NCI-H1694 (cell line): ENCODE measurements around the gene ADCY7.

Experiments
- DNase-seq: peaks from one replicate; lab custom pipeline; 2025; lab: John Stamatoyannopoulos, UW

ADCY7 gene

GRCh38 chr16:50267651-50268050 is 1.3 kb downstream of the ADCY7 start:
- no peak for DNase-seq

- DNase-seq, result no peak
Observed at GRCh38 chr16:50268352-50268751, 2.0 kb downstream of the ADCY7 start.

GRCh38 chr16:50269061-50269705 is 2.8 kb downstream of the ADCY7 start:
- no peak for DNase-seq

DNA sequence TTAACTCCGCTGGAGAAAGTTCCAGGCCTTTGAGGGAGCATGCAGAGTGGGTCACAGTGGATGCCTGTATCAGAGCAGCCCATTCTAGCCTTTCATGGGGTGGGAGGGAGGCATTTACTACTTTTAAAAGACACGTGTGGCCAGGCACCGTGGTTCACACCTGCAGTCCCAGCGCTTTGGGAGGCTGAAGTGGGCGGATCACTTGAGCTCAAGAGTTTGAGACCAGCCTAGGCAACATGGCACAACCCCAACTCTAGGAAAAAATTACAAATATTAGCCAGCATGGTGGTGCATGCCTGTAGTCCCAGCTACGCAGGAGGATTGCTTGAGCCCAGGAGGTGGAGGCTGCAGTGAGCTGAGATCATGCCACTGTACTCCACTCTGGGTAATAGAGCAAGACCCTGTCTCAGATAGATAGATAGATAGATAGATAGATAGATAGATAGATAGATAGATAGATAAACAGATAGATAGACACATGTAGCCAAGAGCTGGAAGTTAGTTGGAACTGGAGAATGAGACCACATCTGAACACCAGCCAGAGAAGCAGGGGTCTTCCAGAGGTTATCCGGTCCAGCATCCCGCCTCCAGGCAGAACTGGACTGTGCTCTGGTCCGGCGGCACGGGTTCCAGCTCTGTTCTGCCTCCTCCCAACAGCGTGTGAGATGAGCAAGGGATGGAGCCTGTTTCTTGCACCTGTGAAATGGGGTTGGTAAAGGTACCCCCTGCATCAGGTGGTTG is 3.6 kb downstream of the ADCY7 start:
- DNase-seq, result no peak

- no peak for DNase-seq
Observed at GRCh38 chr16:50270510-50271147, 4.3 kb downstream of the ADCY7 start.

- no peak for DNase-seq
Observed at GRCh38 chr16:50271148-50272041, 5.0 kb downstream of the ADCY7 start.

- DNase-seq, result no peak
Observed at GRCh38 chr16:50272111-50272571, 5.8 kb downstream of the ADCY7 start.

DNA sequence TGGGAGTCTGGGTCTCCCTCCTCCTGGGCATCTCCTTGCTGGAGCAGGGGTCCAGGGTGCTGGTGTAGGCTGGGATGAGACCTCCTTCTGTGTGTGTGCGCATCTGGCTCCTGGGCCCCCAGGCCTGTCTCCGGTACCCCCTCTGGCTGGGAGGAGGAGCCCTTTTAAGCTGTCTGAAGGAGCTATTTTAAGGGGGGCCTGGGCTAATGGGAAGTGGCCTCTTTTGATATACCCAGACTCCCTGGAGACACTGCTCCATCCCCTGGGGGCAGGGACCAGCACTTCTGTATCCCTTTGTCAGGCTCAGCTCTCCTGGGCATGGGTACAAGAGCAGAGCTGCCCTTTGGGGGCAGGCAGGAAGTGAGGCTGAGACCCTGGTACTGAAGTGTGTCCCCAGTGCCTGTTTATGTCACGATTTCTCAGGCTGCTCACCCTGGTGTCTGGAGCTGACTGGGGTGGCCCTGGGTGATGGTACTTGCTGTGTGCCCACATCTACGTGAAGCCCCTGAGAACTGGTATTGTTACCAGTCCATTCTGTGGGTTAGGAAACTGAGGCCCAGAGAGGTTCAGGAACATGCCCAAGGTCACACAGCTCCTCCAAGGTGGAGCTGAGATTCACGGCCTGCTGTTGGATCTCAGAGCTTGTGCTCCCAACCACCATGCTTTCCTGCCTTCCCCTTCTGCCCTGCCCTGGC is 6.5 kb downstream of the ADCY7 start:
- no peak for DNase-seq

DNA sequence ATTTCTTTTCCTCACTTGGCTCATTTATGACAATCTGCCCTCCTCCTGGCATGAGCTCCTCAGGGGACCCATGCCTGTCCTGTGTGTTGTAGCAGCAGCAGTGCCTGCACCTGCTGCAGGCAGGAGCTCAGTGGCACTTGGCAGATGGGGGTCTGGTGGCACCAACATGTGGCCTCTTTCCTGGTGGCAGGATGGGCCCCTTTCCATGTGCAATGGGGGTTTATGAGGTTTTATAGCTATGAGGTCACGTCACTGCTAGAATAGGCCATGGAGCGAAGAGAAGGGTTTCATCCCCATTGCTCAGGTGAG is 7.0 kb downstream of the ADCY7 start:
- DNase-seq, result no peak

GRCh38 chr16:50273888-50274325 is 7.6 kb downstream of the ADCY7 start:
- DNase-seq, result no peak

DNA sequence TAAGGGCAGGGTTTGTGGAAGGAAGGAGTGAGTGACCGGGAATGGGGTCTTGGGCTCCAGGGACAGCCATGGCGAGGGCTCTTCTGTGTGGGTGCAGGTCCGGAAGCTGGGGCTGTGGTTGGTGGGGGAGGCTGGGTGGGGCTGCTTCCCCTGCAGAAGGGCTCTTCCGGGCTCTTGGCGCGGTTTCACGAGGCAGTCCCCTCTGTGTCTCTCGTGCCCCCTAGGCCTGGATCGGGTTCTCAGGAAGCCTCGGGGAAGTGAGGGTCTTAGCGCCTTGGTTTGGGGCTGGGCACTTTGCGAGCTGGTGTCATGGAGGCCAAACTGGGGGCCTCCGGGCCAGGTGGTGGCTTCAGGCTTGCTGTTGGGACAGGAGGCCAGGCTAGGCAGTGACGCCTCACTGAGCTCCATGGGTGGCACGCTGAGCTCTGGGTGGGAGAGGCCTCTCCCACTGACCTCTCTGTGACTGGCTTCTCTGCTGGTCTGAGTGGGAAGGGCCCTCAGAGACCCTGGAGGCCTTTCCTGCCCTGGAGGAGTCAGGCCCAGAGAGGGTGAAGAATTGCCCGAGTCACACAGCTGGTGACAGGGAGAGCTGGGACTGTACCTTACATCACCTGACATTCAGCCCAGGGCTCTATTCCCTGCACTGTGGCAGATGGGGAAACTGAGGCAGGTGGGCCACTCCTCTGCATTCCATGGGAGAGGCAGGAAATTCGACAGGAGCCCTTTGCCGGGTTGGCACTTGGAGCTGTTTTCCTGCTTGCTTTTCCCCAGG is 8.2 kb downstream of the ADCY7 start:
- no peak for DNase-seq

DNA sequence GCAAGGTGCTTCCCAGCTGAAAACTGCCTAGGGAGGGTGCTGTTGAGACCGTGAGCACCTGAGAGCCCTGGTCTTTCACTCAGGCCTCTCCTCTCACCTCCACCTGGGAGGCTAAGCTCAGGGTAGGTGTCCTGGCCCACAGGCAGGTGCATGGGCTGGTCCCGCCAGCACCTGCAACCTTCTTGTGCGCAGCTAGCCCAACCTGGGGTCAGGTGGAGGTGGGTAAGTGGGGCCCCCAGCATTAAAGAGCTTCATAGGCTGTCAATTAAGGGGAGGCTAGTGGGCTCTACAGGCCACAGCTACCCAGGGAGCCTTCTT is 8.7 kb downstream of the ADCY7 start:
- no peak for DNase-seq

GRCh38 chr16:50275428-50276325 is 9.3 kb downstream of the ADCY7 start:
- DNase-seq, result no peak

- no peak for DNase-seq
Observed at GRCh38 chr16:50276326-50276640, 9.9 kb downstream of the ADCY7 start.

GRCh38 chr16:50276801-50277555 is 10.6 kb downstream of the ADCY7 start:
- no peak for DNase-seq

GRCh38 chr16:50278251-50278650 is 11.9 kb downstream of the ADCY7 start:
- no peak for DNase-seq

DNA sequence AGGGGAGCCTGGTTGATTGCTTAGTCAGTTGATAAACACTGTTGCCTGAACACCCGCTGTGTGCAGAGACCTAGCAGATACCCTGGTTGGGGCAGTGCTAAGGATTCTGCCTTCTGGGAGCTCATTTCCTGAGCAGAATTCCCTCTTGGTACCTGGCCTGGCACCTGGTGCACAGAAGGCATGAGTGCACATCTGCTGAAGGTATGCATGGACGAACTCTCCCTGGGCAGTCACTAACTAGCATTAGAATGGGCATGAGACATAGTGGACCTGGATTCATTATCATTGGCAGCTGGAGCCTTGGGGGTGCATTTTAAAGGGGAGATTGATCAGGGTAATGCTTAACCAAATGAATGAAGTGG is 13.1 kb downstream of the ADCY7 start:
- no peak for DNase-seq

DNA sequence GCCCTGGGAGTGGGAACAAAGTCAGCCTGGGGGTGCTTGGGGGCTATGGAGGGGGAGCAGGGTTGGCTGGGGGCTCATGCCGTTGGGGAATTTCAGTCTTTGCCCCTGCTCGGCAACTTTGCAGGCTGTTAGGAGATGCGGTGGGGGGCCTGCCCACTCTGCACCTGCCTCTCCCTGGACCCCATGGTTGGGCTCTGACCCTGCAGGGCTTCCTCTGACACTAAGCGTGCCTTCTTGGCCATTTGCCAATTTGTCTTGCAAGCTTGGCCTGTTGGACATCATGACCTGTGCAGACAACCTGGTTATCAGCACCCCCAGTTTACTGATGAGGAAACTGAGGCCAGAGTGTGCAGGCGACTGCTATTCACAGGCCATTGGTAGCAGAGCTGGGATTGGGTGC is 14.6 kb downstream of the ADCY7 start:
- DNase-seq, result no peak

DNA sequence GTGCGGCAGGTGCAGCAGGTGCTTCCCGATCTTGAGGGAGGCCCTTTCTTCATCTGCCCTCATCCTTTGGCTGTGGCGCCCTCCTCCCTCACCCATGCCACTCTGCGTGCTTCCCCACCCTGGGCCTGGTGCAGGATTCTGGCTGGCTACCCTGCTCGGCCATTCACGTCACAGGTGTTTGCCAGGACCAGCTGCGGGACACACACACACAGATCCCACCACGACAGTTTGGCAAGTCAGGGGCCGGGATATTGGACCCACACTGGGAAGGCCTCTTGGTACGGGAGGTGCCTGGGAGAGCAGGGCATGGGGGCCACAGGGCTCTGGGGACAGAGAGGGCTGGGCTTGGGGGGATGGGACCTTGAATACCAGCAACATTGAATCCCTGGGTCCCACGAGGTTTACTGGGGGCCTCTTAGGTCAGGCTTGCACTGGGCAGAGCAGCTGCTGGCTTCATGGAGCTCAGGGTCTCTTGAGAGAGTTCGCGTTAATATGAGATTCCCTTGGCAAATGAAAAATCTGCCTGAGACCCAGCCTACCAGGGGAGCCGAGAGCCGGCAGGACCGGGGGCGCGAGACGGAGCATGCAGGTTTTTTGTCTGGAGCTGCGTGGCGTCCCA is 15.1 kb downstream of the ADCY7 start:
- DNase-seq, result no peak
